GM19452 (cell line): ENCODE measurements around the gene DRC1.
"Not testable (repeated sequence)": the region's sequence is repeated elsewhere in the genome, so short reads cannot be mapped to it uniquely, and the experiment has no call there.

Source experiments
- ATAC-seq: cut with Tn5 transposase; IDR thresholded peaks from one replicate; pipeline ENCODE4 v1.9.1; 2021; ENCODE audit not compliant: unreplicated experiment

Gene DRC1

GRCh38 chr2:26401739-26402541 lies at the start of gene DRC1:
Gene DRC1, plus strand, starts transcription at chr2:26401920. Its CDS starts 70 bp downstream, at chr2:26401990.
- no peak for ATAC-seq

GRCh38 chr2:26352892-26353291 lies 48.8 kb upstream of the DRC1 start:
- ATAC-seq: no peak

- ATAC-seq: not testable (repeated sequence)
These were observed 47.3 kb upstream of the DRC1 start for GRCh38 chr2:26354469-26354868.

GRCh38 chr2:26355038-26355995 lies 46.4 kb upstream of the DRC1 start:
- no peak for ATAC-seq

GRCh38 chr2:26356111-26356510 lies 45.6 kb upstream of the DRC1 start:
- no peak for ATAC-seq

GRCh38 chr2:26356771-26357170 lies 44.9 kb upstream of the DRC1 start:
- no peak for ATAC-seq

GRCh38 chr2:26359886-26360473 lies 41.7 kb upstream of the DRC1 start:
- no peak for ATAC-seq

GRCh38 chr2:26363323-26363722 lies 38.4 kb upstream of the DRC1 start:
- no peak for ATAC-seq

- ATAC-seq: no peak
These were observed 37.8 kb upstream of the DRC1 start for GRCh38 chr2:26363958-26364357.

- no peak for ATAC-seq
These were observed 37.1 kb upstream of the DRC1 start for GRCh38 chr2:26364669-26365068.

GRCh38 chr2:26366957-26367356 lies 34.8 kb upstream of the DRC1 start:
- no peak for ATAC-seq

GRCh38 chr2:26369664-26370063 lies 32.1 kb upstream of the DRC1 start:
- ATAC-seq: not testable (repeated sequence)

GRCh38 chr2:26370909-26371308 lies 30.8 kb upstream of the DRC1 start:
- not testable (repeated sequence) for ATAC-seq

- ATAC-seq: no peak
These were observed 24.9 kb upstream of the DRC1 start for GRCh38 chr2:26376799-26377198.

GRCh38 chr2:26380281-26380680 lies 21.4 kb upstream of the DRC1 start:
- no peak for ATAC-seq

GRCh38 chr2:26382564-26382963 lies 19.2 kb upstream of the DRC1 start:
- ATAC-seq: no peak

- no peak for ATAC-seq
These were observed 17.5 kb upstream of the DRC1 start for GRCh38 chr2:26384183-26384582.

- no peak for ATAC-seq
These were observed 17.1 kb upstream of the DRC1 start for GRCh38 chr2:26384597-26384996.

GRCh38 chr2:26387189-26387588 lies 14.5 kb upstream of the DRC1 start:
- ATAC-seq: no peak

GRCh38 chr2:26394694-26395093 lies 7.0 kb upstream of the DRC1 start:
- ATAC-seq: no peak

- no peak for ATAC-seq
These were observed 6.3 kb upstream of the DRC1 start for GRCh38 chr2:26395394-26395793.
